Upper lobe of right lung (tissue), 1 donor: ENCODE data around the gene CAP2. TPM values are rescaled to one million over a fixed set of nuclear protein-coding genes. Genes with fewer than 3 reads are reported as not detected.

Experiments used
- ATAC-seq: fragments of 200-7000 bp; cut with Tn5 transposase; one replicate; pipeline ENCODE4 v1.9.1; 2020; ENCODE audit warnings: mild to moderate bottlenecking, moderate library complexity
- DNase-seq: peaks from one replicate; pipeline ENCODE4 v3.0.0-alpha.2; 2020
- H3K27ac ChIP-seq: fragments of 200-600 bp; one replicate; pipeline ENCODE4 v1.8.0; 2022
- H3K27me3 ChIP-seq: fragments of 200-600 bp; one replicate; pipeline ENCODE4 v1.8.0; 2022; ENCODE audit warnings: mild to moderate bottlenecking
- H3K36me3 ChIP-seq: fragments of 200-600 bp; one replicate; pipeline ENCODE4 v1.8.0; 2022
- H3K4me1 ChIP-seq: fragments of 200-600 bp; one replicate; pipeline ENCODE4 v1.8.0; 2022
- H3K4me3 ChIP-seq: fragments of 200-600 bp; one replicate; pipeline ENCODE4 v1.8.0; 2022; ENCODE audit warnings: mild to moderate bottlenecking
- H3K9me3 ChIP-seq: fragments of 200-600 bp; one replicate; pipeline ENCODE4 v1.8.0; 2022
- CTCF ChIP-seq: fragments of 200-600 bp; IDR thresholded peaks from one replicate; pipeline ENCODE4 v1.8.0; 2022; ENCODE audit warnings: antibody characterized with exemption
- intact Hi-C: fragments of 100-400 bp; cut with DNase I; formaldehyde crosslinking; loops from one replicate; pipeline ENCODE4 v1.11.0; 2022
- total RNA-seq: library from RNA; stranded (reverse); fragmentation: NEBNext Ultra II Directional; extraction: Animal tissue kit (Norgen Biotek cat#: 25700); gene quantifications from one replicate; pipeline ENCODE4 v1.2.1, GENCODE V29; 2021
- donor health status: DM: no; HTN: yes; CAD: no; lungs with severe emphysema.

CAP2 gene
- total RNA-seq, 1 donor from 2014 or later = 7.2 TPM

GRCh38 chr6:17466707-17467106 is 73.3 kb downstream of the CAP2 start:
- Histone ChIP-seq H3K27me3 (no peaks in the 10 kb centered on the region), H3K4me3 (no peak overlapping the region), H3K27ac (no peak overlapping the region), H3K4me1 (peaks cover 13% of the 10 kb centered on the region), H3K9me3 (no peaks in the 10 kb centered on the region), H3K36me3 (no peaks in the 10 kb centered on the region)
- intact Hi-C loops = no loop called here
- DNase-seq = no peak
- TF ChIP-seq CTCF = no peak
- no peak for ATAC-seq

GRCh38 chr6:17469006-17469832 is 75.8 kb downstream of the CAP2 start:
- no peak for ATAC-seq
- TF ChIP-seq CTCF = peak; percentile 45
- H3K27ac ChIP-seq = no peak overlapping the region
- no peaks in the 10 kb centered on the region for H3K36me3 ChIP-seq
- intact Hi-C loops = no loop called here
- DNase-seq = no peak
- H3K9me3 ChIP-seq = no peaks in the 10 kb centered on the region
- no peak overlapping the region for H3K4me3 ChIP-seq
- peaks cover 13% of the 10 kb centered on the region for H3K4me1 ChIP-seq
- H3K27me3 ChIP-seq = no peaks in the 10 kb centered on the region

GRCh38 chr6:17470202-17470937 is 77.0 kb downstream of the CAP2 start:
- DNase-seq = no peak
- Histone ChIP-seq H3K27me3 (no peaks in the 10 kb centered on the region), H3K36me3 (no peaks in the 10 kb centered on the region), H3K27ac (no peak overlapping the region), H3K4me3 (no peak overlapping the region), H3K9me3 (no peaks in the 10 kb centered on the region), H3K4me1 (peaks cover 13% of the 10 kb centered on the region)
- TF ChIP-seq CTCF = no peak
- intact Hi-C loops = no loop called here
- no peak for ATAC-seq

GRCh38 chr6:17470938-17471327 is 77.5 kb downstream of the CAP2 start:
- Histone ChIP-seq H3K9me3 (no peaks in the 10 kb centered on the region), H3K27me3 (no peaks in the 10 kb centered on the region), H3K4me1 (peaks cover 13% of the 10 kb centered on the region), H3K4me3 (no peak overlapping the region), H3K27ac (no peak overlapping the region), H3K36me3 (no peaks in the 10 kb centered on the region)
- intact Hi-C loops = no loop called here
- DNase-seq (no peak), ATAC-seq (peak; percentile 66)
- TF ChIP-seq CTCF = peak; percentile 18

GRCh38 chr6:17472653-17473183 is 79.3 kb downstream of the CAP2 start:
- intact Hi-C loops = no loop called here
- Histone ChIP-seq H3K27me3 (no peaks in the 10 kb centered on the region), H3K27ac (no peak overlapping the region), H3K4me1 (peaks cover 13% of the 10 kb centered on the region), H3K4me3 (no peak overlapping the region), H3K36me3 (no peaks in the 10 kb centered on the region), H3K9me3 (no peaks in the 10 kb centered on the region)
- no peak for DNase-seq
- no peak for TF ChIP-seq CTCF
- no peak for ATAC-seq
